ENCODE results near the gene EHD4.

Gene EHD4

GRCh38 chr15:41881550-41881919 is 90.8 kb downstream of the EHD4 start:
- TF ChIP-seq CTCF (IDR thresholded peaks at IDR 0.05; ENCODE audit: low read depth, low read length) = no peak
- no peak for DNase-seq (ENCODE audit: extremely low read depth, low read depth)

GRCh38 chr15:41881086-41881485 is 91.3 kb downstream of the EHD4 start:
- no peak for TF ChIP-seq CTCF (IDR thresholded peaks at IDR 0.05; ENCODE audit: low read depth, low read length)
- DNase-seq (ENCODE audit: extremely low read depth, low read depth) = no peak

- no peak for TF ChIP-seq CTCF (IDR thresholded peaks at IDR 0.05; ENCODE audit: low read depth, low read length)
- no peak for DNase-seq (ENCODE audit: extremely low read depth, low read depth)
Observed at GRCh38 chr15:41880156-41880877, 92.0 kb downstream of the EHD4 start.

DNA sequence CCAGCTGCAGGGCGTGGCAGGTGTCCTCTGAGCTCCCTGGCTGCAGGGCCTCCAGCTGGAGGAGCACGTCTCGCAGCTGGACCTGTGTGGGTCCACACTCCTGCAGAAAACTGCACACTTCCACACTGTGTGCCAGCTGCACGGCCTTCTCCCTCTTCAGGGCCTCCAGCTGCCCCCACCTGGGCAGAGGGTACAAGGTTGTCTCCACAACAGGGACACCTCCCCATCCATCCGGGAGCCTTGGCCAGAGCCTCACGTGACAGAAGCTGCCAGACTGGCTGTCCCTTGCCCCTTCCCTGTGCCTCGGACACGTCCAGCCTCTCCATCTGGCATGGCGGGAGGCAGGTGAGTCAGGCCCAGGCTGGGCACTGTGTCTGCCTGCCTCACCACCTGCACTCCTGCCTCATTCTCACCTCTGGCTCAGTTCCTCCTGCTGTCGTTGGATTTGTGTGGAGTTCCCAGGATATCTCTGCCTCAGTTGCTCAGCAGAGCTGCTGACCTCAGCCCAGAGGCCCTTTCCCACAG is 93.0 kb downstream of the EHD4 start:
- no peak for TF ChIP-seq CTCF (IDR thresholded peaks at IDR 0.05; ENCODE audit: low read depth, low read length)
- DNase-seq (ENCODE audit: extremely low read depth, low read depth) = no peak

- TF ChIP-seq CTCF (IDR thresholded peaks at IDR 0.05; ENCODE audit: low read depth, low read length) = no peak
- DNase-seq (ENCODE audit: extremely low read depth, low read depth) = no peak
Observed at GRCh38 chr15:41878355-41878699, 94.0 kb downstream of the EHD4 start.

GRCh38 chr15:41877631-41878354 is 94.6 kb downstream of the EHD4 start:
- TF ChIP-seq CTCF (IDR thresholded peaks at IDR 0.05; ENCODE audit: low read depth, low read length) = no peak
- no peak for DNase-seq (ENCODE audit: extremely low read depth, low read depth)

DNA sequence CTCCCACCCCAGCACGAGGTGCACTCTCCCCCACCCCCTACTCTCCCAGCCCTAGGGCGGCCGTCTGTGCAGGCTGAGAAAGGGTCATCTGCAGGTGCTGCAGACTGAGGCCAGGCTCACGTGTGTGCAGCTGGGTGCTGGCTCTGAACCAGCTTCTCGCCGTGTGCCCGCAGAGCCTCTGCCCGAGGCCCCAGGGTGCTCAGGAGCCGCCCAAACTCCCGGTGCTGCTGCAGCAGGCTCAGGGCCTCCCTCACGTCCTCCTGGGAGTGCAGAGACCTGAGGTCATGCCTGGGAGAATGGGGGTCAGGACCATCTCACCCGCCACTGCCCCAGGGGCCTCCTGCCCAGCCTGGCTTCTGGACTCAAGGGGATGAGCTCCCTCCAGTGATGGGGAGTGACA is 95.7 kb downstream of the EHD4 start:
- TF ChIP-seq CTCF (IDR thresholded peaks at IDR 0.05; ENCODE audit: low read depth, low read length) = no peak
- no peak for DNase-seq (ENCODE audit: extremely low read depth, low read depth)

Measured in AG09319 (cell line).